ENCODE results near the gene STIM1.

Gene STIM1

GRCh38 chr11:3856856-3857553 lies 1.5 kb downstream of the STIM1 start:
- DNase-seq, result no peak

- no peak for DNase-seq
These were observed 2.2 kb downstream of the STIM1 start for GRCh38 chr11:3857628-3858027.

GRCh38 chr11:3859373-3859881 lies 4.0 kb downstream of the STIM1 start:
- no peak for DNase-seq

- no peak for DNase-seq
These were observed 4.9 kb downstream of the STIM1 start for GRCh38 chr11:3860375-3860774.

GRCh38 chr11:3860898-3861393 lies 5.5 kb downstream of the STIM1 start:
- peak; percentile 28 for DNase-seq

GRCh38 chr11:3861683-3862082 lies 6.2 kb downstream of the STIM1 start:
- no peak for DNase-seq

- DNase-seq, result no peak
These were observed 10.1 kb downstream of the STIM1 start for GRCh38 chr11:3865388-3866193.

- no peak for DNase-seq
These were observed 10.7 kb downstream of the STIM1 start for GRCh38 chr11:3866206-3866605.

- DNase-seq, result no peak
These were observed 11.4 kb downstream of the STIM1 start for GRCh38 chr11:3866836-3867208.

GRCh38 chr11:3867209-3868091 lies 12.0 kb downstream of the STIM1 start:
- no peak for DNase-seq

GRCh38 chr11:3873712-3874349 lies 18.4 kb downstream of the STIM1 start:
- DNase-seq, result no peak

GRCh38 chr11:3876613-3877012 lies 21.1 kb downstream of the STIM1 start:
- no peak for DNase-seq

GRCh38 chr11:3877364-3878257 lies 22.1 kb downstream of the STIM1 start:
- DNase-seq, result no peak

- DNase-seq, result no peak
These were observed 22.8 kb downstream of the STIM1 start for GRCh38 chr11:3878258-3878584.

GRCh38 chr11:3879216-3879966 lies 23.9 kb downstream of the STIM1 start:
- no peak for DNase-seq

- DNase-seq, result no peak
These were observed 24.6 kb downstream of the STIM1 start for GRCh38 chr11:3879967-3880542.

- DNase-seq, result no peak
These were observed 25.3 kb downstream of the STIM1 start for GRCh38 chr11:3880724-3881123.

- no peak for DNase-seq
These were observed 27.2 kb downstream of the STIM1 start for GRCh38 chr11:3882655-3883054.

GRCh38 chr11:3885855-3886254 lies 30.4 kb downstream of the STIM1 start:
- no peak for DNase-seq

- no peak for DNase-seq
These were observed 31.5 kb downstream of the STIM1 start for GRCh38 chr11:3886985-3887384.
